GM18511 (cell line): ENCODE data around the gene ANKRD49.

Experiments
- ATAC-seq: cut with Tn5 transposase; IDR thresholded peaks from one replicate; pipeline ENCODE4 v1.9.1; 2021; ENCODE audit warnings: mild to moderate bottlenecking, moderate library complexity; ENCODE audit not compliant: unreplicated experiment

The ANKRD49 gene, protein sequence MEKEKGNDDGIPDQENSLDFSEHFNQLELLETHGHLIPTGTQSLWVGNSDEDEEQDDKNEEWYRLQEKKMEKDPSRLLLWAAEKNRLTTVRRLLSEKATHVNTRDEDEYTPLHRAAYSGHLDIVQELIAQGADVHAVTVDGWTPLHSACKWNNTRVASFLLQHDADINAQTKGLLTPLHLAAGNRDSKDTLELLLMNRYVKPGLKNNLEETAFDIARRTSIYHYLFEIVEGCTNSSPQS

DNA sequence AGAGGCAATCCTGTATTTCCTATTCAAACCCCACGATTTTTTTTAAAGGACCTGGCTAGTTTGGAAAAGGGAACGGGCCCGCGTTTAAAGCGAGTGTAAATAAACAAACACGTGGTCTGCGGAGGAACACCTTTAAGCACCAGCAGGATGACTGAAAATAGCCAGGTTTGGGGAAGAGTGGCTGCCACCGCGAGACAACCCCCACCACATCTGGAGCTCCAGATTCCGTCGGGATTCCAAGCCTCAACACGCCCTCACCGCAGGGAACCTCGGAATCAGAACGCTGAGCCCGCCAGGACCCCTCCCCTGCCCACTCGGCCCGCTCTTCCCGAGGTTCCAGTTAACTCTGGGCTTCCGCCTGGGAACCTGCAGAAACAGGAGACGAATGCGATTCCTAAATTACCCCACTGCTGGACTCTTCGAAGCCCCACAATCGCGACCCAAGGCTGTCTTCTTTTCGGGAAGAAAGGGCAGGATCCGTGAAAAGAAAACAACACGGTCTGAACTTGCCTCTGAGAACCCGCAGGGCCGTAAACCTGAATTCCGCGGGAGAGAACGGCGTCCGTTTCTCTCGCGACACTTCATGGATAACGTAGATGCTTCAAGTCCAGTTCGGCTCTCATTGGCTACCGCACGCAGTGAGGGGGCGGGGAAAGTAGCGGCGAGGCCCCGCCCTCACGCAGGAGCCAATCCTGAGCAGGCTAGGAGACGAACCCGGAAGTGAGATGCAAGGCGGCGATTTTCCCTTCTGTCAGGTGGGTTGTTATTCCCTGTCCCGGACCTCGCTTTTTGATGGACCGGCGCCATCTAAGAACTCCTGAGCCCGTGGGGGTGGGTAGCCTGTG is at the start of gene ANKRD49, which contains the start of gene MRE11:
TSS of gene ANKRD49 (plus strand) at position 704 of the 845 bp plus-strand sequence. CDS start 2,710 bp downstream, outside the sequence.
TSS of gene MRE11 (minus strand) at position 564 of the 845 bp plus-strand sequence. CDS start 1,043 bp downstream, outside the sequence.
- ATAC-seq: peak; percentile 100

DNA sequence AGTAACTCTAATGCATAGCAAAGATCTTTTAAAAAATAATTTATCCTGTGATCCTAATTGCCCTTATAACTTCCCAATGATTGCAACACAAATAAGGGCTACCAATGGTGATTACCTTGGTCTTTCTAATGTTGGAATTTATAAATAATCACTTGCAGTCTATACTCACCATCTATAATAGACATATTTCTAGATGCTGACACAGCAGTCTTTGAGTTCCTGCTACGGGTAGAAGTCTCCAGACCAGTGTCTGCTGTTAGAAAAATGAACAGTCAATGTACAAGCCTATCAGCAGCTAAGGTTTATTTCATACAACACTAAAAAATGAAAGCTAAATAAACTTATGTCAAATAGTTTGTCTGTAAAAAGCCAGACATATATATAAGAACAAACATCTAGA is 48.1 kb upstream of the ANKRD49 start:
- ATAC-seq: no peak

DNA sequence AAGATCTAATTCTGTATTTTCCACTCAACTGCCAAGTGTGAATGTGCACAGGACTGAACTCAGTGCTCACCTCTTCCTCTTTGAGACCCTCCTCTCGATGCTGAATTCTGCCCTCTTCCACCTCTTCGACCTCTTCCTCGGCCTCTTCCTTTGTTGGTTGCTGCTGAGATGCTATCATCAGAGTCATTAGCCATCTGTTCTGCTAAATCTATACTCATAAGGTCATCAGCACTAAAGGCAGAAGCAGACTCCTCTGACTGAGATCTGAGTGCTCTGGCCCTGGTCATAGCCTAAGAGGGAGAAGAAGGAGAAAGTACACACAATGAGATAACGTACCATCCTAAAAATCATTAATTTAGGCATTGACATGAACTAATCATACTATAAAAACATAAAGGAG is 46.6 kb upstream of the ANKRD49 start:
- no peak for ATAC-seq

DNA sequence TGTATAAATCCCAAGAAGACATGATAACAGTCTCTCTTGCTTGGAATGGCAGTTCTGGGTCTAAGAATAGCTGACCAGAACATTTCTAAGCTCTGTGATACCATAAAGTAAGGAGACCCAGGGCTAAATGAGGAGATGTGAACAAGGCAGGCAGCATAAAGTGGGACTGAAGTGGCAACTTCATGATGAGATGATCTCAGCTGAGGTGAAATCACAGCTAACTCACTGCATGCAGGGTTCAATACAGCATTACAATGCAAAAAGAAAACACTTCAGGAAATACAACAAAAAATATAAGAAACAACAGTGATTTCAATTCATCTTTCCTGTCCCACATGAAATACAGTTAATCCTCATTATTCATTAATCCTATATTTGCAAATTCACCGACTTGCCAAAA is 44.8 kb upstream of the ANKRD49 start:
- ATAC-seq: no peak

DNA sequence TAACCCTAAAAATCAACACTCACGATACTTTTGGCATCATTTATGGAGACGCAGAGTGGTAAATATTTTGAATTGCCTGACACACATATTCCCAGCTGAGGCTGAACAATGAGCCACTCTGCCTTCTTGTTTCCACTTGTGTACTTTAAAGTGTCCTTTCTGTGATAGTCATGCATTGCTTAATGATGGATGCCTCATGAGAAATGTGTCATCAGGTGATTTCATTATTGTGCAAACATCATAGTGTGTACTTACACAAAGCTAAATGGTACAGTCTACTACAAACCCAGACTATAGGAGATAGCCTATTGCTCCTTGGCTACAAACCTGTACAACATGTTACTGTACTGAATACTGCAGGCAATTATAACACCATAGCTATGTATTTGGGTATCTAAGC is 44.3 kb upstream of the ANKRD49 start:
- ATAC-seq: no peak

DNA sequence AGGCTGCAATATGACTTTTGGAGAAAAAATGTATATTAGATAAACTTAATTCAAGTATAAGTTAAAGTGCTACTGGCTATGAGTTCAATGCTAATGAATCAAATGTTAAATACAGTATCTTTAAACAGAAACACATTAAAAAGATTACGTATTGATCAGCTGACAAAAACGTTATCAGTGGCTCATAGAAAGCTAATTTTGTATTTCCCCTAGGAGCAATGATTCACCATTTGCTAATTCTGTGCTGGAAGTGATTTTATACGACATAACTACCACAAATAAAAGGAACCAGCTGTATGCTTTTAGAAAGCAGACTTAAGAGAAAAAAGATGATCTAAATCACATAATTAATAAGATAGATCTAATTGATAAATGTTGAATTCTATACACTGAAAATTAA is 43.7 kb upstream of the ANKRD49 start:
- ATAC-seq: no peak

DNA sequence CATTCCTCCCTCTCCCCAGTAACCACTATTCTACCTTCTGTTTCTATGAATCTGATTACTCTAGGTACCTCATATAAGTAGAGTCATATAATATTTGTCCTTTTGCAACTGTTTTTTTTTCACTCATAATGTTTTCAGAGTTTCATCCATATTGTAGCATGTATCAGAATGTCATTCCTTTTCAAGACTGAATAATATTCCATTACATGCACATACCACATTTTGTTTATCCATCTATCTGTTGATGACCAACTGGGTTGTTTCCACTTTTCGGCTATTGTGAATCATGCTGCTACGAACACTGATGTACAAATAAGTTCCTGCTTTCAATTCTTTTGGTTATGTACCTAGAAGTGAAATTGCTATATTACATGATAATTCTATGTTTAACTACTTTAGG is 40.8 kb upstream of the ANKRD49 start:
- no peak for ATAC-seq

DNA sequence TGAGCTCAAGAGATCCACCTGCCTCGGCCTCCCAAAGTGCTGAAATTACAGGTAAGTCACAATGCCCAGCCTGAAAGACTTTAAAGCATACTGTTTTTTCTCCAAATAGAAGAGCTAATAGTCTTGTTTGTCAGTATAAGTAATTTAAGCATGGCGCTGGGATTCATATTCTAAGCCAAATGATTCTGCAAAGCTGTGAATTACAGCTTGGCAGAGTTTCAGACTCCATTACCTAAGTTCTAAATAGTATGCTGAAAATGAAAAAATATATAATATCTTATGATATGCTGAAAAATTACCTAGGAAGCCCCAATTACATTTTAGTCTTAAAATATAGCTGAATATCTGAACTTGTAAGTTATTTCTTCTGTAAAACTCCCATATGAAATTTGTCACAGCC is 39.5 kb upstream of the ANKRD49 start:
- no peak for ATAC-seq

DNA sequence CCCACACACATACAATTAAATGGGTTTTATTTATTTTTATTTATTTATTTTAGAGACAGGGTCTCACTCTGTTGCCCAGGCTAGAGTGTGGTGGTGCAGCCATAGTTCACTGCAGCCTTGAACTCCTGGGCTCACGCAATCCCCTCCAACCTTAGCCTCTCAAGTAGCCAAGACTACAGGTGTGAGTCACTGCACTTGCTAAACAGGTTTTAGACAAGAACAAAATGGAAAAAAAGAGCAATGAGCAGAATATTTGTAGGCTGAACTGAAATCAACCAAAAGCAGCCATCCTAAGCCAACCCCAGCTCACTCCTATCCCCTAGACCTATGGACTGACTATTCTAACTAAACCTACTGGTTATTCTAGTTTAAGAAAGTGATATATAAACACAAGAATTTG is 37.9 kb upstream of the ANKRD49 start:
- ATAC-seq: no peak

DNA sequence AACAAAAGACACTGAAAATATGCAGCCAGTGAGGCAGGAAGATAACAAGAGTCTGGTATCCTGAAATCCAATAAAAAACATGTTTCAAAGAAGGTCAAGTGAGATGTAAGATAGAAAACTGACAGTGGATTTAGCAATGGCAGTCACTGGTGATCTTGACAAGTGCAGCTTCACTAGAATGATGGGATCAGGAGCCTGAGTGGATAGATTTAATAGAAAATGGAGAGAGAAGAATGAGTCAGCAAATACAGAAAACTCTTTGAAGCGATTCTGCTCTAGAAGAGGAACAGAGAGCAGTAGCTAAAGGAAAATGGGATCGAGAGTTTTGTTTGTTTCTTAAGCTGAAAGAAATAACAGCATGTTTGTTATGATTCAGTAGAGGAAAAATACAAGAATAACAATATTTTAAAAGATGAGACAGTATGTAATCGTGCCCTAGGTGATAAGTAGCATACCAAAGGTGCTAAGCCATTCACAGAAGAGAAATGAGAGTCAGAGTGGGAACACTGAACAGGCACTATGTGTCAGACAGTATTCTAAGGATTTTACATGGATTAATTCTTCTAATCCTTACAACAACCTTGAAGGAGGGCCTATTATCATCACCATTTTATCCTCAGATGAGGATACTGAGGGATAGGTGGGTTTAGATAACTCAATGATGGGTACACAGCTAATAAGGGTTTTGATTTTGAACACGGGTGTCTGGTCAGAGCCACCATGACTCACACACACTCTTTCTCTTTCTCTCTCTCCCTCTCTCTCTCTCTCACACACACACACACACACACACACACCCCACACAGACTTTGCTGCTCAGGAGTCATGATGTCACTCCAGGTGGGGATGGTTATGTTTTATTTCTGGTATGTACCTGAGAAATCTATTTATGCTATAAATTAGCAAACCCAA is 36.4 kb upstream of the ANKRD49 start:
- peak; percentile 73 for ATAC-seq

DNA sequence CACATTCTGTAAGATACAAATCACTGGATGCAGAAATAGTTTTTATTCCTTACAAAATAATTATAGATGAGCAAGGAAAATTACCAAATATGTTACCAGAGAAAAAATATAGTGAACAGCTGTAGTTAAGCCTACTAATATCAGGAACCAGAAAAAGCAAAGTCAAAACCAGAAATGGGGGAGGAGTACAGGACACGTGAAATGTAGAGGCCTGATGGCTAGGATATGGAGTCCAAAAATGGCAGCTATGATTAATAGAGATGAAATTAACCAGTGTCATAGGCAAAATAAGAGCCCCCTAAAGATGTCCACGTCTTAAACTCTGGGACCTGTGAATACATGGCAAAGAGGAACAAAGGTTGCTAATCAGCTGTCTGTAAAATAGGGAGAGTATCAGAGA is 34.2 kb upstream of the ANKRD49 start:
- ATAC-seq: no peak

DNA sequence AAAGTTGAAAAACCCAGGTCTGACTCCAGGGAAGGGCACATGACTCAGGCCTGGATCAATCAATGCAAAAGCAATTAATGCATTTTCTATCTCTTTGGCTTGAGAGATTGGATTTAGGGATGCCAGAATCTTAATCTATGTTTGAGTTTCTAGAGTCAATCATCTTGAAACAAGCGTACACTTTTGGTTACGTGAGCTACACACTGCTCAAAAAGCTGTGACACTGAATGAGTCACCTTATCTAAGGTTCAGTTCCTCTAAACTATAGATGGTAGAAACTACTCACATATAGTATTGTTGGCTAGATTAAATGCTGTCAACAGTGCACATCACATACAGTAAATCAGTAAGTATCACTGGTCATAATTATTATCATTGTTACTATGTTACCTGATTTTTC is 24.4 kb upstream of the ANKRD49 start:
- ATAC-seq: peak; percentile 86

DNA sequence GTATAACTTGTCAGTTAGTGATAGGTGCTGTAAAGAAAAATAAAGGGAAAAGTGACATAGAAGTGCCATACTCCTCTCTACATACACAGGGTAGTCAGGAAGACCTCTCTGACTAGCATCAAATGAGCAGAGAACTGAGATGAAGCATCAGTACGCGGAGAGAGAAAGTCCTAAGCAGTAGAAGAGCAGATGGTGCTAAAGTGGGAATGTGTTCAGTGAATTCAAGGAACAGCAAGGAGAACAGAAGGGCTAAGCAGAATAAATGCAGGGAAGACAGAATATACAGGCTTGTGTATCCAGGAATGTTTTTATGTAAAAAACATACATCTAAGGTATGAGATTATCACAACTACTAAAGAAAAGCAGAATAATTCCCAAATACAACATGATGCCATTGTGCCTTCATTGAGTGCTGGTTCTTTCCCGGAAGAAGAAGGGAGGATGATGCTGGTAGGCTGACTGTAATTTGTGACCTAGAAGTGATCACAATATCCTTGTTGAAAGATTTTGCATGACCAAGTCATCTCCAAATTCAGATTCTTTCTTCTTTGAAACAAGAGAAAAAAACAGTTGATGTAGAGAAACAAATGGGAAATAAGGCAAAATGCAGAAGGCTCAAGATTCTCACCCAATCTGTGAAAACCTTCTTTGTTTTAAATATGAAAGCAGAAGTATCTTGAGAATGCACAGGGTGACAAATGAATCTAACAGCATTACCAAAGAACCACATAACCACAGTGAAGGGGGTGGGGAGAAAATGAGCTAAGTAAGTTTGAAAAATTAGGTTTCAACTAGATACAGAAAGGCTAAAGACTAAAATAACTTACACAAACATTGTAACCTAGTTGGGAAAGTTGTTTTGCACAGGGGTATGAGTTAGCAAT is 20.6 kb upstream of the ANKRD49 start:
- peak; percentile 86 for ATAC-seq

DNA sequence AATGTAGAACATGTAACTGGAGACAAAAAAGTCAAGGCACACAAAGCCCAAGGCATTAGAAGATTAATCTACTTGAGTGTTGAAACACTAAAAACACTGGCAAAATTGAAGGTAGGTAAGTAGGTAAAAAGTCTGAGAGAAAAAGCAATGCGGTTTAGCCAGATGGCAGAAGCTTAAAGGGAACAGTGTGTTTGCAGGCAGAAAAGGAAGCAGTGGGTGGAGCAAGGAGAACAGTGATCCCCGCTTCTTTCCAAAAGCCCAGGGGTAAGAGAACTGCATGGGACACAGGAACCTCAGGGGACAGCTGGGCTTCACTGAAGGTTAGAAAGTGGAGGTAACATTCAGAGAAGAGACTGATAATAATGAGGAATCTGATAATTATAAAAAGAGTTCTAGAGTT is 16.2 kb upstream of the ANKRD49 start:
- ATAC-seq: no peak

DNA sequence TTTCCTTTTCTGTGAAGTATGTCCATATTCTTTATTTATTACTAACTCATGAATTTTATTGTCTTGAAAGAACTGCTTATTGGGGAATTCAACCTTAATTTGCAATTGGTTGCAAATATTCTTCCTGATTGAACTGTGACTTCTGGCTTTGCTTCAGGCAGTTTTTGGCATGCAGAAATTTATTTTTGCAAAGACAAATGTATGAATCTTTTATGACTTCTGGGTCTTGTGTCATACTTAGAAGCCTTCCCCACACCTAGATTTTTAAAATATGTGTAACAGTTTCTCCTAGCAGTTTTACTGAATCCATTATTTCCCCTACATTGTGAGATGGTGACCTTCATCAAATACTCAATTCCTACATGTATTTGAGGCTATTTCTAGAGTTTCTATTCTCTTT is 12.4 kb upstream of the ANKRD49 start:
- no peak for ATAC-seq

DNA sequence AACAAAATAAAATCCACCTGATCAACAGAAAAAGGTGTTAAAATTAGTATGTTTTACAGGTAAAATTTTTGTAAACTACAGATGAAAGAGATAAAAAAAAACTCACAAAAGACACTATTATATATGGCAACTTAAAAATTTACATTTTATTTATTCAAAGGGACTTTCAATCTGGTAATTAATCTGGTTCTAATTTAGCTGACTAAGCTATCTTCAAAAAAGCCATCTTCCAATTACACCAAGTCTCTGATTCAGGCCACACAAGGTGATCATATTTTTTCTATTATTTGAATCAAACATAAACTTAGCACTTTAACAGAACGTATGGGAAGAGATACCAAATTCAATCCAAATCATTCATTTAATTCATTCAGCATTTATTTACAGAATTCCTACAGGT is 7.7 kb upstream of the ANKRD49 start:
- ATAC-seq: no peak

DNA sequence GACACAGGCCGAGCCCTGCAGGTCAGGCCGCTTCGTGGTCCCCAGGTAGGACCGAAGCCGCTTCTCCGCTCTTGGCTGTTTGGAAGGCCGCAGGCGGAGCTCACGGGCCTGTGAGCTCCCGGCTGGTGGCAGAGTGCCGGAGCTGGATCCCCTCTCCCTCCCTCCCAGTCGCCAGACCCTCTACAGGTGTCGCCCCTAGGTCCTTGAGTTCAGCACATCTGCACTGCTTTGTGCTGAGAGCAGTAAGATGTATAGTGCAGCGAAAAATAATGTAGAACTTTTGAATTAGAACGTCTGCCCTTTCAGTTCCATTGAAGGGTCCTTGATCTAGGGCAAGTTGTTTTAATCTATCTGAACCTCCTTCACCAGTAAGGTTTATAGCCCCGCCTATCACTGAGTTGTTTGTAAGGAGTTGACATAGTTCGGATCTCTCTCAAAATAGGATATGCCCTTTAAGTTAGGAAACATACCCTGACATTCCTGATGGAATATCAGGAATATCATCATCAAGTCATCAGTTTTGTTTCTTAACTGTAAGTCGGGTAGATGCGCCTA is 419 bp downstream of the ANKRD49 start:
- ATAC-seq: peak; percentile 69

DNA sequence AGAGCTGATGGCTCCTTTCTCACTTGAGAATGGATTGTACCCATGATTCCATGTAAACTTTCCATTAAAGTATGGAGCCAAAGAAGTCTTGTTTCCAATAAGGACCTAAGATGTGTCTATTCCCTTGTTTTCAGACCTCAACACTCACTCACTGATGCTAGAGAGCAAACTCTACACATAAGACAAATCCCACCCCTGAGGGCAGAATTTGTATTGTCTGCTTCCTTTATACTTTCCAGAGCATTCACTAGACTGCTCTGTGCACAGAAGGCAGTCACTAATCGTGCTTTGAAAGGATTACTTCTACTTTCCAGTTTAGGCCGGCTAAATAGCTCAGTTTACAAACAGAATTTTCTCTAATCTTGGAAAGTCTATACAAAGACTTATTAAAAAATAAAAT is 6.4 kb downstream of the ANKRD49 start:
- no peak for ATAC-seq

DNA sequence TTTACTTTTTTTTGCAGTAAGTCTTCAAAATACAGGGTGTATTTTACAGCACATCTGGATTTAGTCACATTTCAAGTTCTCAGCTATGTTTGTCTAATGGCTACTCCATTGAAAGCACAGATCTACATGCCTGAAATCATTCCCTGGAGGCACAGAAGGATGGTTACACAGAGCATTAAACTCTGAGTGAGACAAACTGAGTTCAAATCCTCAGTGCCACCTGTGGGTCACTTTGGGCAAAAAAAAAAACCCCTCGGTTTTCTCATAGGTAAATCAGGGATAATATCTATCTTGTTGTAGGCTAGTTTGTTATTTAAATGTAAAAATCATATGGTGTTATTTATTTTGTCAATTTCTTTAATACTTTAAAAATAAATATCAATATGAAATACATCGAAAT is 7.7 kb downstream of the ANKRD49 start:
- ATAC-seq: no peak

DNA sequence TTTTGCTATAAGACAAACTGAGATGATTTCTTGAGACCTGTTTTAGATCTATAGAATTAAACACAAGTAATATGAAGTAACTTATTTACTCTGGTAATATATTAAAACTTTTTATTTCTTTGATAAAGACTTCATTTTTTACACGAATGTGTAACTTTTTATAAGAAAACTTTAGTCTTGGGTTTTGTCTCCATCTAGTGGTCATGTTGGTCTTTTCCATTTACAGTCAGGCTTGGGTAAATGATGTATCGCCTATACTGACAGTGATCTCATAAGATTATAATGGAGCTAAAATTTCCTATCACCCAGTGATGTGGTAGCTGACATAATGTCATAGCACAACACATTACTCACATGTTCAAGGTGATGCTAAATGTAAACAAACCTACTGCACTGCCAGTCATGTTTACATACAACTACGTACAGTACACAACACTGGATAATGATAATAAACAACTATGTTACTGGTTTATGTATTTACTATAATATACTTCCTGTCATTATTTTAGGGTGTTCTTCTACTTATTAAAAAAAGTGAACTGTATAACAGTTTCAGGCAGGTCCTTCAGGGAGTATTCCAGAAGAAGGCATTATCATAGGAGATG is 11.0 kb downstream of the ANKRD49 start:
- ATAC-seq: peak; percentile 64
